IMR-90 (cell line): ENCODE measurements around the gene PLXNA4.
"Not testable (repeated sequence)": the region's sequence is repeated elsewhere in the genome, so short reads cannot be mapped to it uniquely, and the experiment has no call there.

ENCODE experiments used
- BHLHE40 ChIP-seq: fragments of 150-350 bp; IDR thresholded peaks from 2 replicates; pipeline ENCODE4 v1.6.1; 2016; ENCODE audit warnings: mild to moderate bottlenecking, low read depth, low read length
- CEBPB ChIP-seq: IDR thresholded peaks from 2 replicates; pipeline ENCODE4 v1.6.1; 2012; ENCODE audit warnings: low read depth, low read length, improper control_type of control experiment
- CHD1 ChIP-seq: IDR thresholded peaks from 2 replicates; pipeline ENCODE4 v1.6.1; 2012; ENCODE audit warnings: low read depth, low read length, improper control_type of control experiment
- CTCF ChIP-seq: conservative IDR thresholded peaks from 2 replicates; pipeline ENCODE4 v1.5.1; 2012; ENCODE audit warnings: mild to moderate bottlenecking, low read depth, low read length, improper control_type of control experiment
- MAFK ChIP-seq: IDR thresholded peaks from 2 replicates; pipeline ENCODE4 v1.6.1; 2012; ENCODE audit warnings: low read depth, low read length, improper control_type of control experiment
- MXI1 ChIP-seq: IDR thresholded peaks from 2 replicates; pipeline ENCODE4 v1.6.1; 2012; ENCODE audit warnings: low read depth, mild to moderate bottlenecking, low read length, moderate library complexity, borderline replicate concordance
- NFE2L2 ChIP-seq: fragments of 150-350 bp; IDR thresholded peaks from 2 replicates; pipeline ENCODE4 v1.6.1; 2016; ENCODE audit warnings: low read depth, mild to moderate bottlenecking, low read length
- POLR2A ChIP-seq: IDR thresholded peaks from 2 replicates; pipeline ENCODE4 v1.6.1; 2012; ENCODE audit warnings: mild to moderate bottlenecking, low read depth, low read length
- RAD21 ChIP-seq: IDR thresholded peaks from 2 replicates; pipeline ENCODE4 v1.6.1; 2012; ENCODE audit warnings: low read length, improper control_type of control experiment
- RCOR1 ChIP-seq: IDR thresholded peaks from 2 replicates; pipeline ENCODE4 v1.6.1; 2012; ENCODE audit warnings: mild to moderate bottlenecking, low read length, improper control_type of control experiment; ENCODE audit not compliant: insufficient replicate concordance
- RFX5 ChIP-seq: IDR thresholded peaks from 2 replicates; pipeline ENCODE4 v1.8.0; 2012; ENCODE audit warnings: low read depth, mild to moderate bottlenecking, low read length, moderate library complexity
- SMC3 ChIP-seq: fragments of 150-350 bp; IDR thresholded peaks from 2 replicates; pipeline ENCODE4 v1.6.1; 2016; ENCODE audit warnings: low read depth, mild to moderate bottlenecking, antibody characterized with exemption, low read length, moderate library complexity
- USF2 ChIP-seq: fragments of 150-350 bp; IDR thresholded peaks from 2 replicates; pipeline ENCODE4 v1.6.1; 2017; ENCODE audit warnings: mild to moderate bottlenecking, antibody characterized with exemption, low read length, low read depth
- TF ChIP-seq, protein P1 (sequence below): fragments of 150-350 bp; IDR thresholded peaks from 2 replicates; pipeline ENCODE4 v1.6.1; 2016; ENCODE audit warnings: low read depth, mild to moderate bottlenecking, low read length, moderate library complexity, borderline replicate concordance

DNA sequence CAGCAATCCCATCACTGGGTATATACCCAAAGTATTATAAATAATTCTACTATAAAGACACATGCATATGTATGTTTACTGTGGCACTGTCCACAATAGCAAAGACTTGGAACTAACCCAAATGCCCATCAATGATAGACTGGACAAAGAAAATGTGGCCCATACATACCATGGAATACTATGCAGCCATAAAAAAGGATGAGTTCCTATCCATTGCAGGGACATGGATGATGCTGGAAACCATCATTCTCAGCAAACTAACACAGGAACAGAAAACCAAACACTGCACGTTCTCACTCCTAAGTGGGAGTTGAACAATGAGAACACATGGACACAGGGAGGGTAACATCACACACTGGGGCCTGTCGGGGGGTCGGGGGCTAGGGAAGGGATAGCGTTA, 186.2 kb downstream of the PLXNA4 start:
- not testable (repeated sequence) for TF ChIP-seq CTCF, RFX5, CHD1, POLR2A, RAD21, BHLHE40, MXI1, SMC3, USF2, CEBPB, NFE2L2, RCOR1, MAFK
- TF ChIP-seq, protein P1, sequence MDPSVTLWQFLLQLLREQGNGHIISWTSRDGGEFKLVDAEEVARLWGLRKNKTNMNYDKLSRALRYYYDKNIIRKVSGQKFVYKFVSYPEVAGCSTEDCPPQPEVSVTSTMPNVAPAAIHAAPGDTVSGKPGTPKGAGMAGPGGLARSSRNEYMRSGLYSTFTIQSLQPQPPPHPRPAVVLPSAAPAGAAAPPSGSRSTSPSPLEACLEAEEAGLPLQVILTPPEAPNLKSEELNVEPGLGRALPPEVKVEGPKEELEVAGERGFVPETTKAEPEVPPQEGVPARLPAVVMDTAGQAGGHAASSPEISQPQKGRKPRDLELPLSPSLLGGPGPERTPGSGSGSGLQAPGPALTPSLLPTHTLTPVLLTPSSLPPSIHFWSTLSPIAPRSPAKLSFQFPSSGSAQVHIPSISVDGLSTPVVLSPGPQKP: not testable (repeated sequence)
